ENCODE results near the gene RYR3. TPM values are rescaled to one million over a fixed set of nuclear protein-coding genes. Genes with fewer than 3 reads are reported as not detected.

RYR3 gene
- polyA plus RNA-seq, 1 donor (not counting 4 experiments of a cell fraction or from before 2014, with no cell fraction given), result 0.04 TPM

- Histone ChIP-seq H3K4me2 (ENCODE audit: control insufficient read depth, extremely low read depth, insufficient read depth, low read depth, low read length) (peak overlapping the region; percentile 82), H3K4me3 (ENCODE audit: control insufficient read depth in 2 of 3, extremely low read depth in 1 of 3, insufficient read depth in 2 of 3, low read depth in 1 of 3, low read length in 3 of 3) (peak overlapping the region in 2 of 3 experiments; percentile 6 to 43), H4K20me1 (ENCODE audit: control insufficient read depth, extremely low read depth, insufficient read depth, low read length) (no peaks in the 10 kb centered on the region), H3K9me3 (ENCODE audit: control insufficient read depth, low read depth, low read length) (no peaks in the 10 kb centered on the region), H3K9me1 (ENCODE audit: control insufficient read depth, extremely low read depth, insufficient read depth, low read length) (no peaks in the 10 kb centered on the region), H3K27me3 (ENCODE audit: control insufficient read depth, extremely low read depth, insufficient read depth, low read length) (no peaks in the 10 kb centered on the region), H3K79me2 (ENCODE audit: control insufficient read depth, insufficient read depth, low read length) (no peaks in the 10 kb centered on the region), H3K4me1 (ENCODE audit: control insufficient read depth, extremely low read depth, insufficient read depth, low read length) (peaks cover 19% of the 10 kb centered on the region), H3K9ac (ENCODE audit: control insufficient read depth, extremely low read depth, insufficient read depth, low read length) (peak overlapping the region; percentile 64), H3K36me3 (ENCODE audit: control insufficient read depth in 2 of 2, extremely low read depth in 1 of 2, insufficient read depth in 2 of 2, low read length in 2 of 2) (no peaks in the 10 kb centered on the region), H2AFZ (ENCODE audit: control insufficient read depth, low read length) (peak overlapping the region; percentile 76), H3K27ac (ENCODE audit: control insufficient read depth, insufficient read depth, low read length) (peak overlapping the region; percentile 98)
- dilution Hi-C loops (cut with MboI; ENCODE audit: extremely low pct_ligation_motif_present, low sequenced_read_pairs), result no loop called here
- no peak for DNase-seq (ENCODE audit: low read depth, low spot score)
- no peak for FAIRE-seq
- TF ChIP-seq EZH2 (IDR thresholded peaks at IDR 0.05; ENCODE audit: low read length) (no peak), CTCF (optimal IDR thresholded peaks at IDR 0.05 in 1 of 3, IDR thresholded peaks at IDR 0.05 in 1 of 3, conservative IDR thresholded peaks at IDR 0.05 in 1 of 3; ENCODE audit: extremely low read depth in 1 of 3, insufficient read depth in 2 of 3, low read length in 3 of 3) (no peak)
Measured at GRCh38 chr15:33279613-33280205, 31.1 kb upstream of the RYR3 start.

GRCh38 chr15:33282226-33283020 is 28.3 kb upstream of the RYR3 start:
- dilution Hi-C loops (cut with MboI; ENCODE audit: extremely low pct_ligation_motif_present, low sequenced_read_pairs), result no loop called here
- peaks cover 19% of the 10 kb centered on the region for H3K4me1 ChIP-seq (ENCODE audit: control insufficient read depth, extremely low read depth, insufficient read depth, low read length)
- no peaks in the 10 kb centered on the region for H4K20me1 ChIP-seq (ENCODE audit: control insufficient read depth, extremely low read depth, insufficient read depth, low read length)
- H3K9ac ChIP-seq (ENCODE audit: control insufficient read depth, extremely low read depth, insufficient read depth, low read length), result no peak overlapping the region
- FAIRE-seq (no peak), DNase-seq (ENCODE audit: low read depth, low spot score) (no peak)
- H3K9me1 ChIP-seq (ENCODE audit: control insufficient read depth, extremely low read depth, insufficient read depth, low read length), result no peaks in the 10 kb centered on the region
- no peak overlapping the region for H3K4me2 ChIP-seq (ENCODE audit: control insufficient read depth, extremely low read depth, insufficient read depth, low read depth, low read length)
- no peaks in the 10 kb centered on the region for H3K36me3 ChIP-seq (ENCODE audit: control insufficient read depth in 2 of 2, extremely low read depth in 1 of 2, insufficient read depth in 2 of 2, low read length in 2 of 2)
- no peak overlapping the region for H2AFZ ChIP-seq (ENCODE audit: control insufficient read depth, low read length)
- H3K4me3 ChIP-seq (ENCODE audit: control insufficient read depth in 2 of 3, extremely low read depth in 1 of 3, insufficient read depth in 2 of 3, low read depth in 1 of 3, low read length in 3 of 3), result no peak overlapping the region
- no peaks in the 10 kb centered on the region for H3K79me2 ChIP-seq (ENCODE audit: control insufficient read depth, insufficient read depth, low read length)
- H3K27ac ChIP-seq (ENCODE audit: control insufficient read depth, insufficient read depth, low read length), result no peak overlapping the region
- no peaks in the 10 kb centered on the region for H3K27me3 ChIP-seq (ENCODE audit: control insufficient read depth, extremely low read depth, insufficient read depth, low read length)
- H3K9me3 ChIP-seq (ENCODE audit: control insufficient read depth, low read depth, low read length), result no peaks in the 10 kb centered on the region
- TF ChIP-seq EZH2 (IDR thresholded peaks at IDR 0.05; ENCODE audit: low read length) (no peak), CTCF (optimal IDR thresholded peaks at IDR 0.05 in 1 of 3, IDR thresholded peaks at IDR 0.05 in 1 of 3, conservative IDR thresholded peaks at IDR 0.05 in 1 of 3; ENCODE audit: extremely low read depth in 1 of 3, insufficient read depth in 2 of 3, low read length in 3 of 3) (no peak)
